ENCODE measurements around the gene TSC22D3. TPM values are rescaled to one million over a fixed set of nuclear protein-coding genes. Genes with fewer than 3 reads are reported as not detected.

TSC22D3 gene
- total RNA-seq, 1 donor from 2014 or later = 212 TPM

GRCh38 chrX:107752043-107752442 is 23.5 kb downstream of the TSC22D3 start:
- no peak overlapping the region for H3K4me3 Mint-ChIP-seq (ENCODE audit: unreplicated experiment)
- no peaks in the 10 kb centered on the region for H3K9me3 Mint-ChIP-seq (ENCODE audit: unreplicated experiment)
- DNase-seq (ENCODE audit: extremely low spot score, unreplicated experiment) = no peak
- no peak for TF ChIP-seq CTCF (IDR thresholded peaks at IDR 0.05)
- H3K27ac Mint-ChIP-seq (ENCODE audit: unreplicated experiment) = no peak overlapping the region
- peaks cover 31% of the 10 kb centered on the region for H3K4me1 Mint-ChIP-seq (ENCODE audit: unreplicated experiment)
- H3K36me3 Mint-ChIP-seq (ENCODE audit: unreplicated experiment) = no peaks in the 10 kb centered on the region
- no peaks in the 10 kb centered on the region for H3K27me3 Mint-ChIP-seq (ENCODE audit: unreplicated experiment)

GRCh38 chrX:107750861-107751445 is 24.6 kb downstream of the TSC22D3 start:
- Mint-ChIP-seq H3K27me3 (ENCODE audit: unreplicated experiment) (no peaks in the 10 kb centered on the region), H3K36me3 (ENCODE audit: unreplicated experiment) (no peaks in the 10 kb centered on the region)

GRCh38 chrX:107750263-107750662 is 25.3 kb downstream of the TSC22D3 start:
- TF ChIP-seq CTCF (IDR thresholded peaks at IDR 0.05) = no peak
- H3K27ac Mint-ChIP-seq (ENCODE audit: unreplicated experiment) = no peak overlapping the region
- H3K4me3 Mint-ChIP-seq (ENCODE audit: unreplicated experiment) = no peak overlapping the region
- peaks cover 37% of the 10 kb centered on the region for H3K4me1 Mint-ChIP-seq (ENCODE audit: unreplicated experiment)
- no peak for DNase-seq (ENCODE audit: extremely low spot score, unreplicated experiment)
- no peaks in the 10 kb centered on the region for H3K27me3 Mint-ChIP-seq (ENCODE audit: unreplicated experiment)
- H3K9me3 Mint-ChIP-seq (ENCODE audit: unreplicated experiment) = no peaks in the 10 kb centered on the region
- H3K36me3 Mint-ChIP-seq (ENCODE audit: unreplicated experiment) = no peaks in the 10 kb centered on the region

More at GRCh38 chrX:107750861-107751445, 24.6 kb downstream of the TSC22D3 start:
- Mint-ChIP-seq H3K4me1 (ENCODE audit: unreplicated experiment) (peaks cover 34% of the 10 kb centered on the region), H3K27ac (ENCODE audit: unreplicated experiment) (peak overlapping the region; percentile 59), H3K9me3 (ENCODE audit: unreplicated experiment) (no peaks in the 10 kb centered on the region), H3K4me3 (ENCODE audit: unreplicated experiment) (no peak overlapping the region)
- DNase-seq (ENCODE audit: extremely low spot score, unreplicated experiment) = no peak
- TF ChIP-seq CTCF (IDR thresholded peaks at IDR 0.05) = no peak

GRCh38 chrX:107748506-107748905 is 27.1 kb downstream of the TSC22D3 start:
- no peaks in the 10 kb centered on the region for H3K27me3 Mint-ChIP-seq (ENCODE audit: unreplicated experiment)
- peaks cover 37% of the 10 kb centered on the region for H3K4me1 Mint-ChIP-seq (ENCODE audit: unreplicated experiment)
- DNase-seq (ENCODE audit: extremely low spot score, unreplicated experiment) = no peak
- no peaks in the 10 kb centered on the region for H3K9me3 Mint-ChIP-seq (ENCODE audit: unreplicated experiment)
- H3K4me3 Mint-ChIP-seq (ENCODE audit: unreplicated experiment) = no peak overlapping the region
- no peaks in the 10 kb centered on the region for H3K36me3 Mint-ChIP-seq (ENCODE audit: unreplicated experiment)
- peak overlapping the region; percentile 74 for H3K27ac Mint-ChIP-seq (ENCODE audit: unreplicated experiment)
- TF ChIP-seq CTCF (IDR thresholded peaks at IDR 0.05) = no peak

GRCh38 chrX:107747596-107748161 is 27.9 kb downstream of the TSC22D3 start:
- Mint-ChIP-seq H3K27ac (ENCODE audit: unreplicated experiment) (peak overlapping the region; percentile 74), H3K4me3 (ENCODE audit: unreplicated experiment) (no peak overlapping the region), H3K36me3 (ENCODE audit: unreplicated experiment) (no peaks in the 10 kb centered on the region), H3K4me1 (ENCODE audit: unreplicated experiment) (peaks cover 41% of the 10 kb centered on the region), H3K9me3 (ENCODE audit: unreplicated experiment) (no peaks in the 10 kb centered on the region), H3K27me3 (ENCODE audit: unreplicated experiment) (no peaks in the 10 kb centered on the region)
- DNase-seq (ENCODE audit: extremely low spot score, unreplicated experiment) = no peak
- no peak for TF ChIP-seq CTCF (IDR thresholded peaks at IDR 0.05)

Measured in osteocyte (in vitro differentiated cells).